Stomach (tissue), 9 donors: ENCODE data around the gene IFT25. TPM values are rescaled to one million over a fixed set of nuclear protein-coding genes. Genes with fewer than 3 reads are reported as not detected.

Experiments used
- DNase-seq, 2 donors: peaks; one replicate each; pipeline versions ENCODE4 v3.0.0 to v3.0.0-alpha.2; 2013 to 2019
- H3K27ac ChIP-seq, 5 donors: fragments of 200-600 bp in 4 of 5; sonication (generic) in 4 of 5; one replicate each; pipeline ENCODE4 v1.5.1; 2013 to 2019; ENCODE audit warnings: mild to moderate bottlenecking in 1 of 5, moderate library complexity in 1 of 5
- H3K27me3 ChIP-seq, 3 donors: fragments of 200-600 bp; sonication (generic); one replicate each; pipeline ENCODE4 v1.5.1; 2017 to 2019; ENCODE audit warnings: mixed run types in 1 of 3
- H3K36me3 ChIP-seq, 4 donors: fragments of 200-600 bp; sonication (generic); 1 replicate in 3 of 4; 2 replicates in 1 of 4; pipeline ENCODE4 v1.5.1; 2016 to 2019
- H3K4me1 ChIP-seq, 4 donors: fragments of 200-600 bp; sonication (generic); one replicate each; pipeline ENCODE4 v1.5.1; 2016 to 2019
- H3K4me3 ChIP-seq, 4 donors: fragments of 200-600 bp; sonication (generic) in 3 of 4; one replicate each; pipeline ENCODE4 v1.5.1; 2016 to 2019; ENCODE audit warnings: mild to moderate bottlenecking in 1 of 4
- H3K9me3 ChIP-seq, 4 donors: fragments of 200-600 bp; sonication (generic); one replicate each; pipeline ENCODE4 v1.5.1; 2016 to 2019
- EP300 ChIP-seq: sonication (generic); formaldehyde crosslinking; IDR thresholded peaks from one replicate; pipeline ENCODE4 v1.6.1; 2017; ENCODE audit warnings: antibody characterized with exemption
- POLR2A ChIP-seq, 4 donors: fragments of 450-650 bp; IDR thresholded peaks; one replicate each; pipeline ENCODE4 v1.6.1; 2016; ENCODE audit warnings: antibody characterized with exemption in 4 of 4, control low read depth in 2 of 4, mild to moderate bottlenecking in 1 of 4, moderate library complexity in 1 of 4
- POLR2AphosphoS5 ChIP-seq, 3 donors: sonication (generic); formaldehyde crosslinking; IDR thresholded peaks; one replicate each; pipeline ENCODE4 v1.6.1; 2016; ENCODE audit warnings: antibody characterized with exemption in 3 of 3
- WGBS, 5 donors: extraction: QIAGEN DNeasy Blood & Tissue Kit in 3 of 5; methylation state at CpG; one replicate each; pipeline versions ENCODE4 v1.1.5 to v1.1.7; 2013 to 2018; 5-methylcytosine and 5-hydroxymethylcytosine counted together
- intact Hi-C: fragments of 100-400 bp; cut with DNase I; formaldehyde crosslinking; loops from one replicate; pipeline ENCODE4 v1.15.1; 2023; ENCODE audit warnings: low total_unique reads
- polyA plus RNA-seq, 3 donors: library from polyadenylated mRNA; stranded (reverse); fragments of 200-250 nt; gene quantifications; one replicate each; pipeline ENCODE4 v1.2.3, GENCODE V29; 2013
- total RNA-seq, 5 donors: library from RNA; depleted of rRNA; stranded (reverse); fragments of >200 nt; gene quantifications; one replicate each; pipeline versions ENCODE4 v1.1.0 to v1.2.3, GENCODE V29; 2014 to 2016
- TF ChIP-seq, protein P1 (sequence below), 7 experiments: fragments of 450-650 bp in 4 of 7; fragments of 200-600 bp in 3 of 7; sonication (generic) in 3 of 7; IDR thresholded peaks; one replicate each; pipeline ENCODE4 v1.5.1; 2016 to 2019; ENCODE audit warnings: antibody characterized with exemption in 7 of 7, control low read depth in 2 of 7, mild to moderate bottlenecking in 1 of 7
- donor health status: healthy with polysubstance abuse.
- donor health status: Bipolar disorder and iron deficiency.
- donor health status: healthy.

The IFT25 gene
- total and polyA plus RNA-seq, 8 donors, result 5.8 to 71.2 (median 40.9) TPM

DNA sequence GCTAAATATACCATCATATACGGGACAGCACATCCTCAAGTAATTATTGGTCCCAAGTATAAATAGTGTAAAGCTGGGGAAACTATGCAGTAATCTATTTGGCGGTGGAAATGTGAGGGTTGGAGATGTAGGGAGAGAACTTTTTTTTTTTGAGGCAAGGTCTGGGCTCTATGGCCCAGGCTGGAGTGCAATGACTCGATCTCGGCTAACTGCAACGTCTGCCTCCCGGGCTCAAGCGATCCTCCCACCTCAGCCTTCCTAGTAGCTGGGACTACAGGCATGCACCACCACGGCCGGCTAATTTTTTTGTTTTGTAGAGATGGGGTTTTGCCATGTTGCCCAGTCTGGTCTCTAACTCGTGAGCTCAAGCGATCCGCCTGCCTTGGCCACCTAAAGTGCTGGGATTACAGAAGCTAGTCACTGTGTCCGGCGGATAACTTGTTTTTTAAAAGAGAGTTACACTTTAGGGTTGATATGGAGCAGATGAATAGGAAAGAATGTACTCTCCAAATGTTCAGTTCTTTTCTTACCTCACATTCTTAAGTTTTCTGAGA lies 1.9 kb downstream of the IFT25 start:
- TF ChIP-seq POLR2A (IDR thresholded peaks at IDR 0.05) (no peak), POLR2AphosphoS5 (IDR thresholded peaks at IDR 0.05) (no peak), EP300 (no peak)
- TF ChIP-seq, protein P1, sequence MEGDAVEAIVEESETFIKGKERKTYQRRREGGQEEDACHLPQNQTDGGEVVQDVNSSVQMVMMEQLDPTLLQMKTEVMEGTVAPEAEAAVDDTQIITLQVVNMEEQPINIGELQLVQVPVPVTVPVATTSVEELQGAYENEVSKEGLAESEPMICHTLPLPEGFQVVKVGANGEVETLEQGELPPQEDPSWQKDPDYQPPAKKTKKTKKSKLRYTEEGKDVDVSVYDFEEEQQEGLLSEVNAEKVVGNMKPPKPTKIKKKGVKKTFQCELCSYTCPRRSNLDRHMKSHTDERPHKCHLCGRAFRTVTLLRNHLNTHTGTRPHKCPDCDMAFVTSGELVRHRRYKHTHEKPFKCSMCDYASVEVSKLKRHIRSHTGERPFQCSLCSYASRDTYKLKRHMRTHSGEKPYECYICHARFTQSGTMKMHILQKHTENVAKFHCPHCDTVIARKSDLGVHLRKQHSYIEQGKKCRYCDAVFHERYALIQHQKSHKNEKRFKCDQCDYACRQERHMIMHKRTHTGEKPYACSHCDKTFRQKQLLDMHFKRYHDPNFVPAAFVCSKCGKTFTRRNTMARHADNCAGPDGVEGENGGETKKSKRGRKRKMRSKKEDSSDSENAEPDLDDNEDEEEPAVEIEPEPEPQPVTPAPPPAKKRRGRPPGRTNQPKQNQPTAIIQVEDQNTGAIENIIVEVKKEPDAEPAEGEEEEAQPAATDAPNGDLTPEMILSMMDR (IDR thresholded peaks at IDR 0.05), result no peak
- DNase-seq, result no peak
- H3K27ac ChIP-seq, result no peak overlapping the region
- peaks cover 0 to 2% (median 0%) of the 10 kb centered on the region in 4 donors for H3K36me3 ChIP-seq
- intact Hi-C loops, result no loop called here
- no peak overlapping the region for H3K4me3 ChIP-seq
- peaks cover 19 to 77% (median 49%) of the 10 kb centered on the region in 4 donors for H3K4me1 ChIP-seq
- no peaks in the 10 kb centered on the region for H3K27me3 ChIP-seq
- 90 to 98% (median 96%) methylated on average over 14 of the region's 14 CpGs for WGBS, 5 donors
- H3K9me3 ChIP-seq, result no peaks in the 10 kb centered on the region

DNA sequence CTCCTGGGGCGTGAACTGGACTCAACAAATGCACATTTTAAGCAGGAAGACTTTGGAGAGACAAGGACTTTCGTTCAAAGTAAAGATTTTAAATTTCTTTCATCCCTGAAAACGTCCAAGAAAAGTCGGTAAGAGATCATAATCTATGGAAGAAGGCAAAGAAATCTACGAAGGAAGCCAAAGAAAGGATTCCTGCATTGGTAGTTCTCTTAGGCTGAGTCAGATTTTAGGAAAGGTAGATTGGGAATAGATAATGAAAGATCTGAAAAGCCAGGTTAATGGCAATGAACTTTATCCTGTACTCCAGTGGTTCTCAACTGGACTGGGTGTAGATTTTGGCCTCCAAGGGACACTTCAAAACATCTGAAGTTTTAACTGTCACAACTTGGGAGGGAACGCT lies 2.4 kb downstream of the IFT25 start:
- no peak for TF ChIP-seq EP300
- peaks cover 19 to 77% (median 47%) of the 10 kb centered on the region in 4 donors for H3K4me1 ChIP-seq

DNA sequence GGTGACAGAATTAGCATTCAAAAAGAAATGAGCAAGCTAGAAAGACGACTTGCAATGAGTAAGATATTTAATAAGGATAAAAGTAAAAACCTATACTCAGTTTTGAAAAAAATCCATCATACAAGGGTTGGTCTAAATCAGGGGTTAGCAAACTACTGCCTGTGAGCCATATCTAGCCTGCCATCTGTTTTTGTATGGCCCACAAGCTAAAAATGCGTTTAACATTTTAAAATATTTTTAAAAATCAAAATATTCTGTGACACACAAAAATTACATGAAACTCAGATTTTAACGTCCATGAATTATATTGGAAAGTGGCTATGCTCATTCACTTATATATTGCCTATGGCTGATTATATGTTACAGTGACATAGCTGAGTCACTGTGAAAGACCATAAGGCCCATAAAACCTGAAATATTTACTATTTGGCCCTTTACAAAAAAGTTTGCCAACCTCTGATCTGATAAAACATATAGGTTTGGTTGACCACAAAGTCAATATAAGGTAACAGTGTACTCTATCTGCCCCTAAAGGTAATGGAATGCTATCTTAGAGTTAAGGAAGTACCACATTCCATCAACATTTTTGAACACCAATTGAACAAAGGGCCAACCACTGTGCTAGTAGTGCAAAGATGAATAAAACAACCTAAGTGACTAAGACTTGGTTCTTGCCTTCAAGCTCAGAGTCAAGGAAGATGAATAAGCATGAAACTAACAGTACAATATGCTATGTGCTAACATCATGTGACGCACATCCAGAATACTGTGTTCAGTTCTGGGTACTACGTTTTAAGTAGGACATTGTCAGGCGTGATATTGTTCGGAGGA lies 3.2 kb downstream of the IFT25 start:
- TF ChIP-seq, protein P1 (IDR thresholded peaks at IDR 0.05), result no peak
- TF ChIP-seq POLR2A (IDR thresholded peaks at IDR 0.05) (no peak), EP300 (no peak), POLR2AphosphoS5 (IDR thresholded peaks at IDR 0.05) (no peak)
- no peak overlapping the region for H3K4me3 ChIP-seq
- intact Hi-C loops, result no loop called here
- H3K27ac ChIP-seq, result no peak overlapping the region
- H3K4me1 ChIP-seq, result peaks cover 14 to 77% (median 40%) of the 10 kb centered on the region in 4 donors
- peaks cover 0 to 9% (median 0%) of the 10 kb centered on the region in 4 donors for H3K36me3 ChIP-seq
- 56 to 70% (median 59%) methylated on average over 7 of the region's 7 CpGs for WGBS, 5 donors
- H3K9me3 ChIP-seq, result no peaks in the 10 kb centered on the region
- peak in 1 of 2 donors; percentile 9 for DNase-seq
- H3K27me3 ChIP-seq, result no peaks in the 10 kb centered on the region

More for the DNA sequence above, 2.4 kb downstream of the IFT25 start:
- intact Hi-C loops, result no loop called here
- Histone ChIP-seq H3K27me3 (no peaks in the 10 kb centered on the region), H3K27ac (no peak overlapping the region), H3K4me3 (no peak overlapping the region), H3K9me3 (no peaks in the 10 kb centered on the region), H3K36me3 (peaks cover 0 to 7% (median 0%) of the 10 kb centered on the region in 4 donors)
- DNase-seq, result no peak
- WGBS, 5 donors, result 89 to 95% (median 91%) methylated on average over 6 of the region's 6 CpGs

DNA sequence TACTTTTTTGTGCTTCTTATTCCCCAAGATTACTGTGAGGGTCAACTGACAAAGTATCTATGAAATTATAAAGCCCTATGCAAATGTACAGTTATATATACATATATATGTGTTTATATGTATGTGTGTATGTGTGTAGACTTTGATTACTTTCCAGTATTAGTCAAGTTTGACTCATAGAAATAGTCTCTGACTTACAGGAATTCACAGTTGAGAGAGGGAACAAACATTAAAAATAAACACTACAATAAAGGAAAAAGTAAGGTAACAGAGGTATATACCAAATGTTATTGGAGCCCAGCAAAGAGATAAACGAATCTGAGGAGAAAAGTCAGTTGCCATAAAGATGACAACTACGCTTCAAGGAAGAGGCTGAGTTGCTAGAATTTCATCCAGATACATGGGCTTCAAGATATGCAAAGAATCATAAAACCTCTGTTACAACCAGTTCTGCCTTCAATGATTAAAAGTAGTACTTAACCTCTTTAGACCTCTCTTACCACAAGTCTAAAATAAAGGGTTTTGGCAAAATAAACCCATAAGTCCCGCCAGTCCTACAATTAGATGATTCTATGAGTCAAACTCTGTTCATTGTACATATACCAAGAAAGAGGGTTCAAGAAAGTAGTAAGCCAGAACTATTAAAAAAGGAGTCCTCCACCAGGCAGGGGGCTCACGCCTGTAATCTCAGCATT lies 7.2 kb downstream of the IFT25 start:
- peaks cover 0 to 12% (median 0%) of the 10 kb centered on the region in 4 donors for H3K9me3 ChIP-seq
- 80 to 87% (median 83%) methylated on average over 4 of the region's 4 CpGs for WGBS, 5 donors
- peaks cover 0 to 56% (median 14%) of the 10 kb centered on the region in 4 donors for H3K4me1 ChIP-seq
- H3K36me3 ChIP-seq, result peaks cover 0 to 25% (median 9%) of the 10 kb centered on the region in 4 donors
- no peak overlapping the region for H3K27ac ChIP-seq
- H3K27me3 ChIP-seq, result no peaks in the 10 kb centered on the region
- intact Hi-C loops, result no loop called here
- TF ChIP-seq EP300, result no peak
- TF ChIP-seq POLR2A (IDR thresholded peaks at IDR 0.05), result no peak
- TF ChIP-seq, protein P1 (IDR thresholded peaks at IDR 0.05), result no peak
- no peak for TF ChIP-seq POLR2AphosphoS5 (IDR thresholded peaks at IDR 0.05)
- DNase-seq, result no peak
- no peak overlapping the region for H3K4me3 ChIP-seq
